ENCODE data around the gene MLF1. TPM values are rescaled to one million over a fixed set of nuclear protein-coding genes. Genes with fewer than 3 reads are reported as not detected.

The MLF1 gene
- total and polyA plus RNA-seq, 2 of the 4 experiments (the other 2 are of a cell fraction): 4.7 to 5.2 TPM

DNA sequence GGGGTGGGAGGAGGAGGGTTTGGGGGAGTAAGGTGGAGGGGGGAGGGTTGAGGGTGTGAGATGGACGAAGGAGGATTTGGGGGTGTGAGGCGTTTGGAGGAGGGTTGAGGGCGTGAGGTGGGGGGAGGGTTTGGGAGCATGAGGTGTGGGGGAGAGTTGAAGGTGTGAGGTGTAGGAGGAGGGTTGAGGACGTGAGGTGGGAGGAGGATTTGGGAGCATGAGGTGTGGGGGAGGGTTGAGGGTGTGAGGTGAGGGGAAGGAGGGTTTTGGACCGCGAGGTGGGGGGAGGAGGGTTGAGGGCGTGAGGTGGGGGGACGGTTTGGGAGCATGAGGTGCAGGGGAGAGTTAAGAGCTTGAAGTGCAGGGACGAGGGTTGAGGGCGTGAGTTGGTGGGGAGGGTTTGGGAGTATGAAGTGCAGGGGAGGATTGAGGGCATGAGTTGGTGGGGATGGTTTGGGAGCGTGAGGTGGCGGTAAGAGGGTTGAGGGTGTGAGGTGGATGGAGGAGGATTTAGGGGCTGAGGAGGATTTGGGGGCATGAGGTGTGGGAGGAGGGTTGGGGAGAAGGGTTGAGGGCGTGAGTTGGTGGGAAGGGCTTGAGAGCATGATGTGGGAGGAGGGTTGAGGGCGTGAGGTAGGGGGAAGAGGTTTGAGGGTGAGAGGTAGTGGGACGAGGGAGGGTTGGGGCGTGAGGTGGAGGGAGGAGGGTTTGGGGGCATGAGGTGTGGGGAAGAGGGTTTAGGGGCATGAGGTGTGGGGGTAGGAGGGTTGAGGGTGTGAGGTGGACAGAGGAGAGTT is 1.2 kb downstream of the MLF1 start:
- TF ChIP-seq FOS (IDR thresholded peaks at IDR 0.05; ENCODE audit: low read depth, low read length) (no peak), RCOR1 (IDR thresholded peaks at IDR 0.05; ENCODE audit: insufficient replicate concordance, low read length) (no peak), RFX5 (IDR thresholded peaks at IDR 0.05; ENCODE audit: low read depth, low read length) (no peak), CEBPB (IDR thresholded peaks at IDR 0.05; ENCODE audit: low read depth, low read length) (no peak), MXI1 (IDR thresholded peaks at IDR 0.05; ENCODE audit: borderline replicate concordance, low read depth, low read length) (no peak), MAFK (IDR thresholded peaks at IDR 0.05; ENCODE audit: low read depth, low read length) (no peak), NFE2L2 (IDR thresholded peaks at IDR 0.05; ENCODE audit: low read depth, low read length) (no peak), CHD1 (IDR thresholded peaks at IDR 0.05; ENCODE audit: low read depth, low read length) (no peak), SMC3 (IDR thresholded peaks at IDR 0.05; ENCODE audit: low read depth, low read length) (no peak)
- Histone ChIP-seq H3K9ac (ENCODE audit: low read depth, low read length) (no peak overlapping the region), H3K27me3 (ENCODE audit: control insufficient read depth, insufficient read depth, low read length) (no peaks in the 10 kb centered on the region), H3K23ac (ENCODE audit: low read depth, low read length) (no peak overlapping the region), H4K91ac (ENCODE audit: insufficient read depth, low read depth, low read length) (no peak overlapping the region), H3K36me3 (ENCODE audit: control insufficient read depth, insufficient read depth, low read length) (no peaks in the 10 kb centered on the region), H3K79me1 (ENCODE audit: low read depth in 1 of 2, low read length in 2 of 2) (no peaks in the 10 kb centered on the region), H3K4me2 (ENCODE audit: low read depth, low read length) (no peak overlapping the region; the same call in 1 of the 2 replicates), H2BK20ac (ENCODE audit: low read depth, low read length) (no peak overlapping the region), H2BK15ac (ENCODE audit: low read depth, low read length) (no peak overlapping the region), H3K4me3 (ENCODE audit: insufficient read depth, low read depth, low read length) (no peak overlapping the region), H4K20me1 (ENCODE audit: insufficient read depth, low read length) (no peaks in the 10 kb centered on the region), H3K27ac (ENCODE audit: insufficient read depth, low read length) (no peak overlapping the region), H3K4me1 (ENCODE audit: control insufficient read depth, insufficient read depth, low read length) (no peaks in the 10 kb centered on the region), H2AFZ (replicated peaks; ENCODE audit: low read length, poor library complexity) (no peak overlapping the region), H3K9me3 (ENCODE audit: control insufficient read depth, insufficient read depth, low read length) (no peaks in the 10 kb centered on the region), H2BK5ac (ENCODE audit: low read depth, low read length, poor library complexity, severe bottlenecking) (no peak overlapping the region), H3K56ac (ENCODE audit: extremely low read depth, insufficient read depth, low read length) (no peak overlapping the region), H3K14ac (replicated peaks; ENCODE audit: low read depth, low read length) (no peak overlapping the region), H3K9me1 (ENCODE audit: insufficient read depth, low read length) (0 out of 2 replicates have a peak, but pooled peaks cover 2% of the 10 kb centered on the region), H3K4ac (ENCODE audit: low read depth, low read length) (no peak overlapping the region), H2AK5ac (ENCODE audit: low read depth, low read length) (0 out of 2 replicates have a peak overlapping the region, but pooled peaks have one; percentile 12), H2AK9ac (replicated peaks; ENCODE audit: low read depth, low read length, poor library complexity) (no peak overlapping the region), H2BK120ac (ENCODE audit: low read depth, low read length) (no peak overlapping the region), H4K5ac (ENCODE audit: low read depth, low read length) (no peak overlapping the region), H3K18ac (ENCODE audit: low read depth, low read length) (no peak overlapping the region), H4K8ac (ENCODE audit: low read depth in 2 of 2, low read length in 2 of 2) (no peak overlapping the region)
- DNase-seq (no peak), ATAC-seq (ENCODE audit: low read depth) (no peak)
- ChIA-PET CTCF (no interaction called here), POLR2A (ENCODE audit: unreplicated experiment) (no interaction called here)
- WGBS, 2 experiments (ENCODE audit: extremely low coverage in 2 of 2, insufficient read length in 1 of 2): 82 to 100% methylated on average over 9 to 13 of the region's 16 CpGs
- dilution Hi-C loops (cut with HindIII; ENCODE audit: low sequenced_read_pairs, unreplicated experiment) (no loop called here), in situ Hi-C loops (cut with MboI; ENCODE audit: low sequenced_read_pairs) (no loop called here), intact Hi-C loops (cut with micrococcal nuclease) (loop anchor here (1.0 to 5.0 kb wide), 2 partner anchors 64 to 70 kb away; partner anchors contain the start of gene GFM1)
- BruUV-seq (replicated peaks): no TSS peak
